OCI-LY1 (cell line): ENCODE data around the gene SLC25A18.
A peak's percentile ranks its signal among the peaks of the same experiment; 100 is the strongest.

Experiments
- H2AFZ ChIP-seq: fragments of 200-600 bp; sonication (generic), shearing (Covaris generic); 2 replicates; pipeline ENCODE4 v1.6.0; 2014; ENCODE audit warnings: antibody characterized with exemption, mild to moderate bottlenecking, low read length
- H3F3A ChIP-seq: fragments of 200-600 bp; sonication (generic), shearing (Covaris generic); 2 replicates; pipeline ENCODE4 v1.6.0; 2014; ENCODE audit warnings: mild to moderate bottlenecking, antibody characterized with exemption, low read length, moderate library complexity; ENCODE audit not compliant: insufficient read depth
- H3K27ac ChIP-seq: fragments of 200-600 bp; sonication (generic); 2 replicates; pipeline ENCODE4 v1.5.1; 2014; ENCODE audit warnings: low read length, mixed run types, mild to moderate bottlenecking, low read depth; ENCODE audit not compliant: poor library complexity, severe bottlenecking
- H3K27me3 ChIP-seq: fragments of 200-600 bp; sonication (generic); 2 replicates; pipeline ENCODE4 v1.6.0; 2014; ENCODE audit warnings: antibody characterized with exemption, mild to moderate bottlenecking, low read length, moderate library complexity; ENCODE audit not compliant: insufficient read depth
- H3K36me3 ChIP-seq: fragments of 200-600 bp; sonication (generic); 2 replicates; pipeline ENCODE4 v1.6.1; 2014; ENCODE audit warnings: mild to moderate bottlenecking, antibody characterized with exemption, low read length, moderate library complexity, mixed read lengths; ENCODE audit not compliant: insufficient read depth
- H3K4me1 ChIP-seq: fragments of 200-600 bp; sonication (generic); 2 replicates; pipeline ENCODE4 v1.5.1; 2014; ENCODE audit warnings: mild to moderate bottlenecking, low read length, moderate library complexity; ENCODE audit not compliant: insufficient read depth, severe bottlenecking
- H3K4me2 ChIP-seq: fragments of 200-600 bp; sonication (generic), shearing (Covaris generic); 2 replicates; pipeline ENCODE4 v1.6.1; 2014; ENCODE audit warnings: low read length
- H3K4me3 ChIP-seq: fragments of 200-600 bp; sonication (generic); 2 replicates; pipeline ENCODE4 v1.5.1; 2014; ENCODE audit warnings: low read length, low read depth, mild to moderate bottlenecking, mixed read lengths; ENCODE audit not compliant: poor library complexity, severe bottlenecking
- H3K79me2 ChIP-seq: fragments of 200-600 bp; shearing (Covaris generic); 2 replicates; pipeline ENCODE4 v1.6.1; 2016; ENCODE audit warnings: mixed run types, low read length, mixed read lengths; ENCODE audit not compliant: insufficient read depth
- H3K9ac ChIP-seq: fragments of 200-600 bp; sonication (generic), shearing (Covaris generic); 2 replicates; pipeline ENCODE4 v1.6.1; 2014; ENCODE audit warnings: mild to moderate bottlenecking, low read length, mixed read lengths
- H3K9me2 ChIP-seq: fragments of 200-600 bp; sonication (generic), shearing (Covaris generic); 2 replicates; pipeline ENCODE4 v1.6.1; 2014; ENCODE audit warnings: low read depth, mild to moderate bottlenecking, low read length, mixed read lengths
- H3K9me3 ChIP-seq: fragments of 200-600 bp; shearing (Covaris generic); 2 replicates; pipeline ENCODE4 v1.6.1; 2014; ENCODE audit warnings: low read length, mixed read lengths
- H4K20me1 ChIP-seq: fragments of 200-600 bp; sonication (generic), shearing (Covaris generic); 2 replicates; pipeline ENCODE4 v1.6.0; 2016; ENCODE audit warnings: mild to moderate bottlenecking, low read length; ENCODE audit not compliant: insufficient read depth
- CTCF ChIP-seq: fragments of 200-600 bp; sonication (generic), shearing (Covaris generic); IDR thresholded peaks from 2 replicates; pipeline ENCODE4 v1.5.1; 2017; ENCODE audit warnings: mild to moderate bottlenecking, antibody characterized with exemption, low read length, moderate library complexity, mixed read lengths
- EZH2 ChIP-seq: fragments of 200-600 bp; sonication (generic), shearing (Covaris generic); IDR thresholded peaks from 2 replicates; pipeline ENCODE4 v1.8.0; 2017; ENCODE audit warnings: borderline replicate concordance, mixed run types, mild to moderate bottlenecking, antibody characterized with exemption, low read length, moderate library complexity, mixed read lengths

The SLC25A18 gene

GRCh38 chr22:17627961-17628405 lies 64.7 kb downstream of the SLC25A18 start:
- Histone ChIP-seq H3K27me3 (no peaks in the 10 kb centered on the region), H3K36me3 (peaks cover 15% of the 10 kb centered on the region), H2AFZ (no peak overlapping the region), H3K27ac (peak overlapping the region; percentile 16), H3K79me2 (peaks cover 28% of the 10 kb centered on the region), H3K4me3 (peak overlapping the region; percentile 97), H4K20me1 (no peaks in the 10 kb centered on the region), H3F3A (no peaks in the 10 kb centered on the region), H3K4me2 (peak overlapping the region; percentile 82), H3K9me3 (no peaks in the 10 kb centered on the region), H3K9ac (peak overlapping the region; percentile 94), H3K9me2 (no peaks in the 10 kb centered on the region), H3K4me1 (peaks cover 18% of the 10 kb centered on the region)
- TF ChIP-seq CTCF (no peak), EZH2 (no peak)

DNA sequence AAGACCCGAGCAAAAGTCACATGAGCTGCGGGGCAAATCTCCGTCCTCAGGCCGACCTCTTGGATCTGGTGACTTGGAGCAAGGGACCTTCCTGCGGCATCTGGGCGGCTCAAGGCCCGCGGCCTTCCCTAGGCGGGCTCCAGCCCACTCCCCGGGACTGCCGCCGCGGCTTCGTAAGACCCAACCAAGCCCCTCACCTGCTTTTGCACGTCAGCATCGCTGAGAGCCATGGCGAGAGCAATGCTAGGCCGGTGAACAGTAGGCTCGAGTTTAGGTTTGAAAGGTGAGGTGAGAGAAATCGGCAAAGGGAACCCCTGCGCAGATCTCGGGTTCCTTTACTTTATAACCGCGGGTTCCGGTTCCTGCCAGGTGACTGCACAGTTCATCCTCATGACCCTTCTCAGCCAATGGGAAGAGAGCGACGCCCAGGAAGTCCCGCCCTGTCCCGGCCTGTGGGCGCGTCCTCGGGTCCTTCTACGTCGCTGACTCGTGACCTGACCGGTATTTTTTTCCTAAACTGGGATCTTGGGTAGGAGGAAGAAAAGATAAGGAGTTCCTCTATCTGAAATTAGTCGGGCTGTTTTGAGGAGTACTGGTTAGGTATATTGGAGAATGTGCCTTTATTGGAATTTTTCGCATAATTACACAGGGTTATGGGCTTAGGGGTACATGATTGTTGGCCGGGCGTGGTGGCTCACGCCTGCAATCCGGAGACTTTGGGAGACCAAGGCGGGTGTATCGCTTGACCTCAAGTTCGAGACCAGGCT lies 65.3 kb downstream of the SLC25A18 start, which contains the start of gene ATP6V1E1:
Gene ATP6V1E1 (minus strand): TSS at position 344 of the 767 bp plus-strand sequence. CDS start 114 bp downstream, at position 230.
- Histone ChIP-seq H3K4me2 (peak within 1 kb of the TSS; percentile 82), H3K79me2 (peaks cover 26% of the 10 kb centered on the region), H2AFZ (no peak within 1 kb of the TSS), H3K27me3 (no peaks in the 10 kb centered on the region), H3K36me3 (peaks cover 9% of the 10 kb centered on the region; the same call in 1 of the 2 replicates), H3K9me3 (no peaks in the 10 kb centered on the region), H3K9me2 (no peaks in the 10 kb centered on the region), H3K4me1 (peaks cover 18% of the 10 kb centered on the region), H3K4me3 (peak within 1 kb of the TSS; percentile 97), H3K27ac (peak within 1 kb of the TSS; percentile 16), H3F3A (no peaks in the 10 kb centered on the region), H3K9ac (peak within 1 kb of the TSS; percentile 94), H4K20me1 (no peaks in the 10 kb centered on the region)
- TF ChIP-seq CTCF (no peak), EZH2 (no peak)

DNA sequence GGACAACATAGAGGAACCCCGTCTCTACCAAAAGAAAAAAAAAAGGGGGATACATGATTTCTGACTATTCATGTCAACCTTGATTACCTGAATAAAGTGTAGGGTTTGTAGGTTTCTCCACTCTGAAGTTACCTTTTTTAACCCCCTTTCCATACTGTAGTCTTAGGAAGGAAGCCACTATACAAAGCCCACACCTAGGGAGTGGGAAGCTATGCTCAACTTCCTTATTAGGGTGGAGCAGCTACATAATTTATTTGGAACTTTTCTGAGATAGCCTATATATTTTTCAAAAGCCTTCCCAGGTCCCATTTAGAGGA lies 65.8 kb downstream of the SLC25A18 start:
- peaks cover 5% of the 10 kb centered on the region; the same call in 1 of the 2 replicates for H3K36me3 ChIP-seq
- peaks cover 26% of the 10 kb centered on the region for H3K79me2 ChIP-seq
- peak overlapping the region; percentile 94 for H3K9ac ChIP-seq
- H3K9me3 ChIP-seq: no peaks in the 10 kb centered on the region
- H3K4me2 ChIP-seq: peak overlapping the region; percentile 78
- no peaks in the 10 kb centered on the region for H3K9me2 ChIP-seq
- no peaks in the 10 kb centered on the region for H3K27me3 ChIP-seq
- H4K20me1 ChIP-seq: no peaks in the 10 kb centered on the region
- TF ChIP-seq EZH2 (no peak), CTCF (no peak)
- no peaks in the 10 kb centered on the region for H3F3A ChIP-seq
- no peak overlapping the region for H2AFZ ChIP-seq
- peak overlapping the region; percentile 97 for H3K4me3 ChIP-seq
- H3K4me1 ChIP-seq: peaks cover 18% of the 10 kb centered on the region
- peak overlapping the region; percentile 15 for H3K27ac ChIP-seq
